Cardiac fibroblast (primary cell): Measurements from ENCODE around the gene KIRREL3.
A peak's percentile ranks its signal among the peaks of the same experiment; 100 is the strongest.
"Not testable (repeated sequence)": the region's sequence is repeated elsewhere in the genome, so short reads cannot be mapped to it uniquely, and the experiment has no call there.

Experiments
- DNase-seq, 2 donors: peaks; one replicate each; pipeline versions ENCODE4 v3.0.0 to v3.0.0-alpha.2; 2010; ENCODE audit warnings: low read depth in 2 of 2
- H3K4me3 ChIP-seq, 2 donors: replicated peaks in 1 of 2; 1 replicate in 1 of 2; 2 replicates in 1 of 2; pipeline ENCODE4 v1.5.1; 2011; ENCODE audit warnings: low read depth in 2 of 2, low read length in 2 of 2, mild to moderate bottlenecking in 2 of 2, moderate library complexity in 1 of 2
- CTCF ChIP-seq: IDR thresholded peaks from one replicate; pipeline ENCODE4 v1.5.1; 2011; ENCODE audit warnings: low read depth, mild to moderate bottlenecking, low read length, inconsistent platforms

Gene KIRREL3

GRCh38 chr11:126393143-126393542 is 607.4 kb downstream of the KIRREL3 start:
- no peak for DNase-seq
- H3K4me3 ChIP-seq: no peak overlapping the region
- TF ChIP-seq CTCF: no peak

- DNase-seq: peak in 1 of 2 donors; percentile 52
- H3K4me3 ChIP-seq: no peak overlapping the region
- no peak for TF ChIP-seq CTCF
Measured at GRCh38 chr11:126392633-126393013, 607.9 kb downstream of the KIRREL3 start.

GRCh38 chr11:126391970-126392632 is 608.5 kb downstream of the KIRREL3 start:
- TF ChIP-seq CTCF: peak; percentile 16
- peak in 1 of 2 donors; percentile 45 for DNase-seq
- no peak overlapping the region for H3K4me3 ChIP-seq

GRCh38 chr11:126391286-126391954 is 609.1 kb downstream of the KIRREL3 start:
- DNase-seq: no peak
- TF ChIP-seq CTCF: no peak
- H3K4me3 ChIP-seq: no peak overlapping the region

GRCh38 chr11:126390272-126390867 is 610.2 kb downstream of the KIRREL3 start:
- no peak for TF ChIP-seq CTCF

GRCh38 chr11:126387857-126388256 is 612.7 kb downstream of the KIRREL3 start:
- TF ChIP-seq CTCF: no peak
- DNase-seq: no peak
- no peak overlapping the region for H3K4me3 ChIP-seq

More at GRCh38 chr11:126390272-126390867, 610.2 kb downstream of the KIRREL3 start:
- peak in 1 of 2 donors; percentile 17 for DNase-seq
- no peak overlapping the region for H3K4me3 ChIP-seq

GRCh38 chr11:126386729-126387071 is 613.9 kb downstream of the KIRREL3 start:
- H3K4me3 ChIP-seq: not testable (repeated sequence)
- peak in 1 of 2 donors; percentile 34 for DNase-seq
